B cell (primary cell): ENCODE measurements around the gene NT5C3A. TPM values are rescaled to one million over a fixed set of nuclear protein-coding genes. Genes with fewer than 3 reads are reported as not detected.

Source experiments
- ATAC-seq: fragments of 200-7000 bp; cut with Tn5 transposase; one replicate; pipeline ENCODE4 v1.10.0; 2021; ENCODE audit warnings: low read depth, mild to moderate bottlenecking, moderate number of reproducible peaks, moderate library complexity
- CTCF ChIA-PET: fragments of 350-600 bp; sonication (Branson Sonifier 250); formaldehyde crosslinking; loops from one replicate; lab custom pipeline; 2021; ENCODE audit warnings: antibody characterized with exemption, inconsistent platforms; lab: Charles Lee
- POLR2A ChIA-PET: fragments of 350-600 bp; sonication (Branson Sonifier 250); formaldehyde crosslinking; loops from one replicate; lab custom pipeline; 2021; ENCODE audit warnings: antibody characterized with exemption; lab: Charles Lee
- DNase-seq: peaks from one replicate; pipeline ENCODE4 v3.0.0; 2013
- H2AFZ ChIP-seq: 2 replicates; pipeline ENCODE4 v1.6.1; 2012; ENCODE audit warnings: mild to moderate bottlenecking, low read depth, low read length; ENCODE audit not compliant: insufficient read depth, poor library complexity, severe bottlenecking
- H3K27ac ChIP-seq, 2 donors: 1 replicate in 1 of 2; 2 replicates in 1 of 2; pipeline ENCODE4 v1.5.1; 2012 to 2013; ENCODE audit warnings: low read length in 2 of 2, mild to moderate bottlenecking in 2 of 2, moderate library complexity in 1 of 2
- H3K27me3 ChIP-seq, 4 experiments: fragments of 200-600 bp in 1 of 4; sonication (generic) in 1 of 4; replicated peaks in 1 of 4; 1 replicate in 2 of 4; 2 replicates in 2 of 4; pipeline versions ENCODE4 v1.6.1 to v1.7.0; 2013 to 2016; ENCODE audit warnings: low read length in 3 of 4, mild to moderate bottlenecking in 2 of 4, mixed read lengths in 1 of 4, moderate library complexity in 1 of 4; ENCODE audit not compliant: insufficient read depth in 4 of 4, control insufficient read depth in 3 of 4; ENCODE audit errors: control extremely low read depth in 1 of 4
- H3K36me3 ChIP-seq, 2 experiments: replicated peaks in 1 of 2; 1 replicate in 1 of 2; 2 replicates in 1 of 2; pipeline versions ENCODE4 v1.6.1 to v1.7.1; 2013; ENCODE audit warnings: low read length in 1 of 2; ENCODE audit not compliant: insufficient read depth in 2 of 2, control insufficient read depth in 1 of 2; ENCODE audit errors: control extremely low read depth in 1 of 2, extremely low read depth in 1 of 2
- H3K4me1 ChIP-seq, 2 donors: fragments of 200-600 bp in 1 of 2; sonication (generic) in 1 of 2; 1 replicate in 1 of 2; 2 replicates in 1 of 2; pipeline versions ENCODE4 v1.5.1 to v1.6.1; 2013 to 2017; ENCODE audit warnings: low read length in 2 of 2; ENCODE audit not compliant: control insufficient read depth in 2 of 2, insufficient read depth in 2 of 2
- H3K4me2 ChIP-seq: replicated peaks from 2 replicates; pipeline ENCODE3; 2012; ENCODE audit warnings: mild to moderate bottlenecking, low read depth, low read length; ENCODE audit not compliant: poor library complexity, severe bottlenecking
- H3K4me3 ChIP-seq, 5 experiments: fragments of 200-600 bp in 1 of 5; sonication (generic) in 1 of 5; 1 replicate in 3 of 5; 2 replicates in 2 of 5; pipeline versions ENCODE4 v1.5.1 to v1.7.0; 2011 to 2016; ENCODE audit warnings: low read length in 4 of 5, mild to moderate bottlenecking in 4 of 5, low read depth in 2 of 5, control low read depth in 1 of 5, moderate library complexity in 1 of 5; ENCODE audit not compliant: insufficient read depth in 1 of 5; ENCODE audit errors: control extremely low read depth in 1 of 5, extremely low read depth in 1 of 5
- H3K79me2 ChIP-seq: fragments of 200-600 bp; sonication (generic); one replicate; pipeline ENCODE4 v1.6.0; 2016; ENCODE audit warnings: low read length; ENCODE audit not compliant: control insufficient read depth, insufficient read depth
- H3K9ac ChIP-seq: fragments of 200-600 bp; sonication (generic); 2 replicates; pipeline ENCODE4 v1.6.1; 2017; ENCODE audit warnings: mild to moderate bottlenecking, low read length, moderate library complexity
- H3K9me3 ChIP-seq, 3 donors: one replicate each; pipeline versions ENCODE4 v1.6.1 to v1.7.1; 2013; ENCODE audit warnings: low read length in 2 of 3; ENCODE audit not compliant: control insufficient read depth in 2 of 3, insufficient read depth in 1 of 3; ENCODE audit errors: control extremely low read depth in 1 of 3
- H4K20me1 ChIP-seq: 2 replicates; pipeline ENCODE4 v1.6.0; 2012; ENCODE audit warnings: mild to moderate bottlenecking, low read length; ENCODE audit not compliant: insufficient read depth, control insufficient read depth, poor library complexity, severe bottlenecking
- H3K27ac Mint-ChIP-seq: one replicate; pipeline ENCODE4 v1.8.0; 2021; ENCODE audit warnings: mixed read lengths
- H3K27me3 Mint-ChIP-seq: one replicate; pipeline ENCODE4 v1.8.0; 2021; ENCODE audit warnings: mixed read lengths
- H3K4me1 Mint-ChIP-seq: one replicate; pipeline ENCODE4 v1.8.0; 2021; ENCODE audit warnings: mixed read lengths
- H3K4me3 Mint-ChIP-seq: one replicate; pipeline ENCODE4 v1.8.0; 2021; ENCODE audit warnings: mixed read lengths
- H3K9me3 Mint-ChIP-seq: one replicate; pipeline ENCODE4 v1.8.0; 2022; ENCODE audit warnings: mixed read lengths; ENCODE audit not compliant: insufficient read depth
- EZH2 ChIP-seq: IDR thresholded peaks from 2 replicates; pipeline ENCODE4 v1.6.1; 2012; ENCODE audit warnings: borderline replicate concordance, low read depth, mild to moderate bottlenecking, moderate library complexity, low read length; ENCODE audit not compliant: insufficient read depth, poor library complexity, severe bottlenecking
- WGBS: methylation state at CpG from one replicate; pipeline ENCODE4 v1.1.5; 2013; ENCODE audit warnings: missing lambda C conversion rate; ENCODE audit not compliant: insufficient coverage; 5-methylcytosine and 5-hydroxymethylcytosine counted together
- intact Hi-C: fragments of 100-400 bp; cut with micrococcal nuclease; formaldehyde crosslinking; loops from one replicate; pipeline ENCODE4 v1.10.0; 2022
- polyA plus RNA-seq: library from polyadenylated mRNA; depleted of rRNA; stranded (reverse); fragments of >200 nt; gene quantifications from 2 replicates; pipeline ENCODE4 v1.2.3, GENCODE V29; 2012
- total RNA-seq, 2 donors: library from RNA; stranded (reverse); fragments of 120-200 nt in 1 of 2; gene quantifications; 1 replicate in 1 of 2; 2 replicates in 1 of 2; pipeline versions ENCODE4 v1.2.3 to v1.2.4, GENCODE V29; 2013 to 2022
- TF ChIP-seq, protein P1 (sequence below): fragments of 200-600 bp; IDR thresholded peaks from one replicate; pipeline ENCODE4 v1.8.0; 2022; ENCODE audit warnings: antibody characterized with exemption, mild to moderate bottlenecking

NT5C3A gene
- total and polyA plus RNA-seq, 2 donors (not counting 1 experiment from before 2014, with no cell fraction given) = 37.3 to 41.0 TPM

DNA sequence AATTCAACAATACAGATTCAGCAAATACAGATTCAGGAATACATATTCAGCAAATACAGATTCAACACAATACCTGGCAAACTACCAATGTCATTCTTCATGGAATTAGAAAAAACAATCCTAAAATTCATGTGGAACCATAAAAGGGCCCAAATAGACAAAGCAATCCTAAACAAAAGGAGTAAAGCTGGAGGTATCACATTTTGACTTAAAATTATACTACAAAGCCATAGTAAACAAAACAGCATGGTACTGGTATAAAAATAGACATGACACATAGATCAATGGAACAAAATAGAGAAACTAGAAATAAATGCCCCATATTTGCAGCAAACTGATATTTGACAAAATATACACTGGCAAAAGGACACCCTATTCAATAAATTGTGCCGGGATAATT is 3.4 kb upstream of the NT5C3A start:
- Histone ChIP-seq H3K79me2 (peaks cover 23% of the 10 kb centered on the region), H3K9ac (no peak overlapping the region), H3K9me3 (peaks cover 0 to 26% (median 20%) of the 10 kb centered on the region in 3 donors), H4K20me1 (peaks cover 8% of the 10 kb centered on the region), H3K4me1 (peaks cover 15 to 17% of the 10 kb centered on the region in 2 donors), H3K4me2 (no peak overlapping the region), H3K4me3 (no peak overlapping the region), H3K27me3 (no peaks in the 10 kb centered on the region), H2AFZ (no peak overlapping the region), H3K27ac (no peak overlapping the region), H3K36me3 (no peaks in the 10 kb centered on the region)
- Mint-ChIP-seq H3K4me3 (peak overlapping the region; percentile 18), H3K9me3 (peaks cover 8% of the 10 kb centered on the region), H3K27me3 (no peaks in the 10 kb centered on the region), H3K4me1 (peaks cover 16% of the 10 kb centered on the region), H3K27ac (no peak overlapping the region)
- ATAC-seq (no peak), DNase-seq (no peak)
- ChIA-PET POLR2A (no interaction called here), CTCF (no interaction called here)
- 100% methylated on average over 1 of the region's 1 CpG for whole genome bisulfite sequencing
- TF ChIP-seq EZH2 = no peak
- TF ChIP-seq, protein P1, sequence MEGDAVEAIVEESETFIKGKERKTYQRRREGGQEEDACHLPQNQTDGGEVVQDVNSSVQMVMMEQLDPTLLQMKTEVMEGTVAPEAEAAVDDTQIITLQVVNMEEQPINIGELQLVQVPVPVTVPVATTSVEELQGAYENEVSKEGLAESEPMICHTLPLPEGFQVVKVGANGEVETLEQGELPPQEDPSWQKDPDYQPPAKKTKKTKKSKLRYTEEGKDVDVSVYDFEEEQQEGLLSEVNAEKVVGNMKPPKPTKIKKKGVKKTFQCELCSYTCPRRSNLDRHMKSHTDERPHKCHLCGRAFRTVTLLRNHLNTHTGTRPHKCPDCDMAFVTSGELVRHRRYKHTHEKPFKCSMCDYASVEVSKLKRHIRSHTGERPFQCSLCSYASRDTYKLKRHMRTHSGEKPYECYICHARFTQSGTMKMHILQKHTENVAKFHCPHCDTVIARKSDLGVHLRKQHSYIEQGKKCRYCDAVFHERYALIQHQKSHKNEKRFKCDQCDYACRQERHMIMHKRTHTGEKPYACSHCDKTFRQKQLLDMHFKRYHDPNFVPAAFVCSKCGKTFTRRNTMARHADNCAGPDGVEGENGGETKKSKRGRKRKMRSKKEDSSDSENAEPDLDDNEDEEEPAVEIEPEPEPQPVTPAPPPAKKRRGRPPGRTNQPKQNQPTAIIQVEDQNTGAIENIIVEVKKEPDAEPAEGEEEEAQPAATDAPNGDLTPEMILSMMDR = no peak
- intact Hi-C loops = no loop called here

DNA sequence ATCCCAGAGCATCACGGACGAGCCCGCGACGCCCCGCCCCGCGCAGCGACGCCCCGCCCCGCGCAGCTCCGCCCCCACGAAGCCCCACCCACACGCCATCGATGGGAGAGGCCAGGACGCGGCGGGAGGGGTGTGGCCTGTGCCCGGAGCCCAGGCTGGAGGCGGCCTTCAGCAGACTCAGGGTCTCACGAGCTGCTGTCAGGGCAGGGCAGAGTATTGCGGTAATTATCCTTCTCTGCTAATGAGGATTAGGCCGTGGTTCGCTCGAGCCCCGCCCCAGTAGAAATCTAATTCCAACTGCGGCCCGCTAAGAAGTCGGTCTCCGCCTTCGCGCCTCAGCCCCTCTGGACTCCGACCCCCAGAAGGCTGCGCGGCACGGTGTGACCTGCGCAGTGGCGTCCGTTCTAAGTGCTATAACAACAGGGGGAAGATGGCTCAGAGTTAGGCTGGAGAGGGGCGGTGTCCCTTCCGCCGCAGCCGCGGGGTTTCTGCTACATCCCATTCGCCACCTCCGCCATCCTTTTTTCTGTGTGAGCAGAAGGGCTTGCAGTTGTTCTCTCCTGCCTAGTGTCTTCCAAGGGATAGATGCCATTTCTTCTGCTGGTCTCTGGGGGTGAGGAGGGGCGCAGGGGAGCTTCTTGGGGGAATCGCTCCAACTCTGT is 337 bp upstream of the NT5C3A start:
- Histone ChIP-seq H3K27ac (peak overlapping the region; percentile 68 to 79), H3K36me3 (peaks cover 0 to 8% of the 10 kb centered on the region in 2 experiments), H3K4me1 (peaks cover 30% of the 10 kb centered on the region in 2 donors), H3K4me2 (peak overlapping the region; percentile 76), H2AFZ (peak overlapping the region; percentile 99), H3K4me3 (peak overlapping the region; percentile 19 to 92 (median 75)), H3K79me2 (peaks cover 54% of the 10 kb centered on the region), H3K9me3 (peaks cover 0 to 12% (median 0%) of the 10 kb centered on the region in 3 donors), H4K20me1 (peaks cover 31% of the 10 kb centered on the region), H3K27me3 (no peaks in the 10 kb centered on the region), H3K9ac (peak overlapping the region; percentile 74)
- Mint-ChIP-seq H3K27me3 (no peaks in the 10 kb centered on the region), H3K9me3 (peaks cover 8% of the 10 kb centered on the region), H3K4me1 (peaks cover 39% of the 10 kb centered on the region), H3K27ac (peak overlapping the region; percentile 94), H3K4me3 (peak overlapping the region; percentile 91)
- DNase-seq = peak; percentile 98
- intact Hi-C loops = loop anchor here (1.0 to 2.0 kb wide), 10 partner anchors 13 to 573 kb away; partner anchors contain the start of genes AVL9, BBS9, LSM5 and RP9
- peak; percentile 93 for ATAC-seq
- WGBS = under 1% methylated on average over 47 of the region's 50 CpGs
- ChIA-PET CTCF (interaction anchor here (0.8 to 4.5 kb wide), 8 partner anchors 10 to 573 kb away, joined by 3 to 38 read pairs (median 5); partner anchors contain the start of genes KBTBD2, LSM5 and RP9), POLR2A (interaction anchor here (0.7 to 2.5 kb wide), 5 partner anchors 22 to 568 kb away, joined by 4 to 15 read pairs (median 12); partner anchors contain the start of genes AVL9, KBTBD2 and RP9)
- no peak for TF ChIP-seq EZH2
- TF ChIP-seq, protein P1 = no peak
